Kasumi-1 (cell line): Measurements from ENCODE around the gene HNRNPM.
"Not testable (repeated sequence)": the region's sequence is repeated elsewhere in the genome, so short reads cannot be mapped to it uniquely, and the experiment has no call there.

ENCODE experiments used
- DNase-seq, 2 experiments: peaks; one replicate each; lab custom pipeline; 2025; lab: John Stamatoyannopoulos, UW

HNRNPM gene

GRCh38 chr19:8425331-8425730 is 19.4 kb upstream of the HNRNPM start:
- not testable (repeated sequence) for DNase-seq

- DNase-seq, result no peak
Observed at GRCh38 chr19:8426283-8426682, 18.5 kb upstream of the HNRNPM start.

GRCh38 chr19:8429044-8429443 is 15.7 kb upstream of the HNRNPM start:
- no peak for DNase-seq

DNA sequence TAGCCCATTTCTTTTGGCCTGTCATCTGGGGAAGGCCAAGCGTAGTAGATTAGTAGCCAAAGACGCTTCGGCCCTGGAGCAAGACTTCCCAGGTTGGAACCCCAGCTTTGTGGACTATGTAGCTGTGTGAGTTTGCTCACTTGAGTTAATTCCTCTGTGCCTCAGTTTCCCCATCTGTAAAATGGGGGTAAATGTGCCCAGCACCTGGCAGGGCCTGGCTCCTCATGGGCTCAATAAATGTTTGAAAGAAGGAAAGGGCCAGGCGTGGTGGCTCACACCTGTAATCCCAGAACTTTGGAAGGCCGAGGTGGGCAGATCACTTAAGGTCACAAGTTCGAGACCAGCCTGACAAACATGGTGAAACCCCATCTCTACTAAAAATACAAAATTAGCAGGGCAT is 14.9 kb upstream of the HNRNPM start:
- no peak for DNase-seq

- DNase-seq, result no peak
Observed at GRCh38 chr19:8430650-8431049, 14.1 kb upstream of the HNRNPM start.

- DNase-seq, result no peak
Observed at GRCh38 chr19:8438236-8438635, 6.5 kb upstream of the HNRNPM start.

DNA sequence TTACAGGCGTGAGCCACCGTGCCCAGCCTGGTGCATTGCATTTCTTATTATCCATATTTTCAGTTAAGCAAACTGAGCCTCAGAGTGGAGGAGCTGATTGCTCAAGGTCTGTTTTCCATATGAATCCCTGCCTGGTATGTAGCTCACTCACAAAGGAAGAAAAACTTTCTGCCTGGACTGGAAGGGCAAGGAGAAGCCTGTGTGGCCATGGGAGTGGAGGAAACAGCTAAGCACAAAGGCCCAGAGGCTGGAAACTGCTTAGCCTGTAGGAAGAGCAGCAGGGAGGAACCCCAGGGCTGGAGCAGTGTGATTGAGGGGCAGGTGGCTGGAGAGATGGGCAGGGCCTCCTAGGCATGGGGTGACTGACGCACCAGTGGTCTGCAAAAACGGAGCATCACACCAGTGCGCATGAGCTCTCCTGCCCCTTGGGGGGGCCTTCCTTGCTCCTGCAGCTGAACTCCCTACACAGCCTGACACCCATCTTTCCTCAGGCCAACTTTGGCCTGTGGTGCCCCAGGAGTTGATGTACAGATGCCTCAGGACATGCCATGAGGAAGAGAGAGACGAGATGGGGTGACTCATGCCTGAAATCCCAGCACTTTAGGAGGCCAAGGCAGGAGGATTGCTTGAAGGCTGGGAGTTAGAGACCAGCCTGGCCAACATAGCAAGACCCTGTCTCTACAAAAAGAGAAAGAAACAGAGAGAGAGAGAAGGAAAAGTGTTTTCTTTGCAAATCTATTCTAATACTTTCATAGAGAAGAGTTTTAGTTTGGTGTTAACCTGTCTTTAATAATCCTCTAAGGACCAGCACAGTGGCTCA is 2.8 kb upstream of the HNRNPM start:
- no peak for DNase-seq

- not testable (repeated sequence) for DNase-seq
Observed at GRCh38 chr19:8444140-8444676, 567 bp upstream of the HNRNPM start.

- peak in 1 of 2 experiments; percentile 15 for DNase-seq
Observed at GRCh38 chr19:8445488-8446001, 770 bp downstream of the HNRNPM start.

GRCh38 chr19:8446061-8446709 is 1.4 kb downstream of the HNRNPM start:
- no peak for DNase-seq

DNA sequence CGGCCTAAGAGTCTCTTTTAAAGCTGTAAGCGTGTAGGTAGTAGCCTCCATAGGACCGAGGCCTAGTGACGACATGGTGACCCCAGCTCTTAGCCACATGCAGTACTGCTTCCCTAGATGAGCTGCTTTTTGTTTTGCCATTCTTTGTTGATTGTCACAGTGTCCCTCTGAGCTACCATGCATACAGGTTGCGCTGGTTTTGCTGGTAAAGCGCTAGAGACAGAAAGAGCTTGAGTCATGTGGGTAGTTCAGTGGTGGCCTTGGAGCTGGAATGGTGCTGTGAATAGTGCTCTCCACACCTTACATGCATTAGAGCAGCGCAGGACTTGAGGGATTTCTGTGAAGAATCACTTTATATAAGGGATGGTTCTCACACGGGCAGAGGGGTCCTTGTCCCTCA is 5.1 kb downstream of the HNRNPM start:
- no peak for DNase-seq

DNA sequence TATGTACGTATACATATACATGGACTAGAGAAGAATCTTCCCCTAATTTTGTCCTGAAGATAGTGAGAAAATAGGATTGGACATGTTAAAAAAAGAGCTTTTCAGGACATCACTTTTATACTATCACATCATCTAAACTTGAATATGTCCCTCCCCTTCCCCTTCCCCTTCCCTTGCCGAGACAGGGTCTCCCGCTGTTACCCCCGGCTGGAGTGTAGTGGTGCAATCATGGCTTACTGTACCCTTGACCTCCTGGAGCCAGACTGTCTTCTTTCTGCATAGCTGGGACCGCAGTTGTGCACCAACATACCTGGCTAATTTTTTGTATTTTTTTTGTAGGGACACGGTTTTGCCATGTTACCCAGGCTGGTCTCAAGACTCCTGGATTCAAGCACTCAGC is 6.6 kb downstream of the HNRNPM start:
- no peak for DNase-seq

- DNase-seq, result no peak
Observed at GRCh38 chr19:8451885-8452284, 7.1 kb downstream of the HNRNPM start.

DNA sequence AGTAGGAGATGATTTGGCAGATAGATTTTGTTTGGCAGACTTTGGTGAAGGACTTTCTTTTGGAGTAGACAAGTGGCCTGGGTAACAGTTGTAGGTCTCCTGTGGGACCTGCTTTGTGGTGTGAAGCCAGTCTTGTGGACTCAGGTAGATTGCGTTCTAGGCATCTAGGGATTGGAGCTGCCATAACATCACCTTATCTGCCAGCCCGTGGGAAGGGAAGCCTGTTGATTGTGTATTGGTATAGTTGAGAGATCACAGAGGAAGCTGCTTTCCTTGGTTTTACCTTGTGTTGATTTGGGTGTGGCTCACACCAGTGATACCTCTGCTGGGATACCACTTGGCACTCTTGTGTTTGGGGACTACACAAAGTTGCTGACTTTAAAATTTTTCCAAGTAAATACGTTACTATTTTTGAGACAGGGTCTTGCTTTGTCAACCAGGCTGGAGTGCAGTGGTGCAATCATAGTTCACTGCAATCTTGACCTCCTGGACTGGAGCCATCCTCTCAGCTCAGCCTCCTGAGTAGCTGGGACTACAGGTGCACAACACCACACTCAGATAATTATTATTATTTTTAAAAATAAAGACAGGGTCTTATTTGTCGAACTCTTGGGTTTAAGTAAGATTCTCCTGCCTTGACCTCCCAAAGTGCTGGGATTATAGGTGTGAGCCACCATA is 7.8 kb downstream of the HNRNPM start:
- DNase-seq, result no peak

DNA sequence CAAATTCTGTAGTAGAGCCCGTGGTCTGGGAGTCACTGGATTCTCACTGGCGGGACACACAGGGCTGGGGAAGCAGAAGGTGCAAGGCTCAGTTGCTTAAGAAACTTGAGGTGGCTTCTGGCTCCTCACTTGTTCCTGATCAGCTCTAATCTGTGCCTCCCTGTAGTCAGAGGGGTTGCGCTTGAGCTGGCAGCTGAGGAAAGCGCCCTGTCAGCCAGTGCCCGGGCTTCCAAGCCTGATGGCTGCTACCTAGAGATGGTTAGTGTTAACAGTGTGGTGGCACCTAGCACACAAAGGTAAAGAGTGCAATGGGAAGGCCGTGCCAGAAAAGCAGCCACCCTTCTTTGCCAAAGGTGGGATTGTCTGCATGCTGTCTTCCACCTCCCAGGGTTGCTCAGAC is 8.8 kb downstream of the HNRNPM start:
- DNase-seq, result no peak

GRCh38 chr19:8454218-8454617 is 9.4 kb downstream of the HNRNPM start:
- DNase-seq, result no peak

DNA sequence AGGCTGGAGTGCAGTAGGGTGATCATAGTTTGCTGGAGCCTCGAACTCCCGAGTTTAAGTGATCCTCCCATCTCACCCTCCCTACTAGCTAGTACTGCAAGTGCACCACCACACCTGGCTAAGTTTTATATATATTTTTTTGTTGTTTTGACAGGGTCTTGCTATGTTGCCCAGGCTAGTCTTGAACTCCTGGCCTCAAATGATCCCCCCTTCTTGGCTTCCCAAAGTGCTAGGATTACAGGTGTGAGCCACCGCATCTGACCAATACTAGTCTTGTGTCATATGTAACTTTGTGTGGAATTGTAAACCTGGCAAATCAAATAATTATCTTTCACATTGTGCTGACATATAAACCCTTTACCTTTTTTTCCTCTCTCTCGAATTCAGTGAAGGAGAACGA is 10.2 kb downstream of the HNRNPM start:
- DNase-seq, result no peak

- DNase-seq, result peak in 1 of 2 experiments; percentile 11
Observed at GRCh38 chr19:8456064-8456463, 11.3 kb downstream of the HNRNPM start.

- DNase-seq, result no peak
Observed at GRCh38 chr19:8457209-8457608, 12.4 kb downstream of the HNRNPM start.

DNA sequence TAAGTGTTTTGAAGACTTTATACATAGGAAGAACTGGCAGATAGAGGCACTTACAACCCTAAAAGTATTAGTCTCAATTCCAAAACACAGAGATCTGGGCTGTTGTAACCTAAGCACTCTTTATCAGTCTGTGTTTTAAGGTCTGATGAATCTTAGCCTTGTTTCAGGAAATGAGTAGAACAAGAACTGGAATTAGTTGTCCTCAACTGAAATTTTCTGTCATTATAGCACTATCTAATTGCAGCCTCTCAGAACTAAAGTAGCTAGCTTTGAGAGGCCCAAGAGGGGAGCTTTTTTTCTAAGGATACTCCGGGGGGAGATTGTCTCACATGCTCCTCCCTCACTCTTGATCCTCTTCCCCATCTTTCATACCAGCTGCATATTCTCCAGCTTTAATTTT is 13.1 kb downstream of the HNRNPM start:
- no peak for DNase-seq

GRCh38 chr19:8458380-8458779 is 13.6 kb downstream of the HNRNPM start:
- no peak for DNase-seq

DNA sequence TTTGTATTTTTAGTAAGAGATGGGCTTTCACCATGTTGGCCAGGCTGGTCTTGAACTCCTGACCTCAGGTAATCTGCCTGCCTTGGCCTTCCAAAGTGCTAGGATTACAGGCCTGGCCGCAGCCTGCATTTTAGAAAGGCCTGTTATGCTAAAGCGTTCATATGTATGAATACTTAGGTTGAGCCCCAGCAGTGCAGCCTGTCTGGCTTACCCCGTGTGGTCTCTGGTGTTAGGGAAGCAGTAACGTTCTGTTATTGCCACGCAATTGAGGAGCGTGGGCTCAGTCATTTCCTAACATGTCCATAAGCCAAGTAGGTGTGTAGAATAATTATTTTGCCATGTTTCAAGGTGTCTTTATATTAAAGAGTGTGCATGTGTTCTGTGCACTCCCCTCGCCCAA is 14.3 kb downstream of the HNRNPM start:
- DNase-seq, result no peak
